Left ventricle myocardium inferior (tissue), 1 donor: ENCODE data around the gene OSTM1. TPM values are rescaled to one million over a fixed set of nuclear protein-coding genes. Genes with fewer than 3 reads are reported as not detected.

ENCODE experiments used
- DNase-seq: peaks from one replicate; pipeline ENCODE4 v3.0.0-alpha.2; 2020
- H3K27ac ChIP-seq: fragments of 200-600 bp; replicated peaks from 2 replicates; pipeline ENCODE4 v1.8.0; 2021
- H3K27me3 ChIP-seq: fragments of 200-600 bp; 2 replicates; pipeline ENCODE4 v1.8.0; 2021; ENCODE audit warnings: low read depth
- H3K36me3 ChIP-seq: fragments of 200-600 bp; 2 replicates; pipeline ENCODE4 v1.8.0; 2021
- H3K4me1 ChIP-seq: fragments of 200-600 bp; 2 replicates; pipeline ENCODE4 v1.8.0; 2021
- H3K4me3 ChIP-seq: fragments of 200-600 bp; 2 replicates; pipeline ENCODE4 v1.8.0; 2021; ENCODE audit warnings: mild to moderate bottlenecking, moderate library complexity
- H3K9me3 ChIP-seq: fragments of 200-600 bp; replicated peaks from 2 replicates; pipeline ENCODE4 v1.8.0; 2021
- intact Hi-C: fragments of 100-400 bp; cut with micrococcal nuclease; formaldehyde crosslinking; loops from one replicate; pipeline ENCODE4 v1.11.0; 2022
- total RNA-seq: library from RNA; stranded (reverse); fragmentation: NEBNext Ultra II Directional; extraction: Animal tissue kit (Norgen Biotek cat#: 25700); gene quantifications from one replicate; pipeline ENCODE4 v1.2.1, GENCODE V29; 2021
- TF ChIP-seq, protein P1 (sequence below): fragments of 200-600 bp; IDR thresholded peaks from 2 replicates; pipeline ENCODE4 v1.8.0; 2021; ENCODE audit warnings: antibody characterized with exemption, mild to moderate bottlenecking, borderline replicate concordance
- donor health status: DM: no; HTN: yes; CAD: no; lungs with severe emphysema.

OSTM1 gene
- total RNA-seq, 1 donor from 2014 or later, result 40.7 TPM

DNA sequence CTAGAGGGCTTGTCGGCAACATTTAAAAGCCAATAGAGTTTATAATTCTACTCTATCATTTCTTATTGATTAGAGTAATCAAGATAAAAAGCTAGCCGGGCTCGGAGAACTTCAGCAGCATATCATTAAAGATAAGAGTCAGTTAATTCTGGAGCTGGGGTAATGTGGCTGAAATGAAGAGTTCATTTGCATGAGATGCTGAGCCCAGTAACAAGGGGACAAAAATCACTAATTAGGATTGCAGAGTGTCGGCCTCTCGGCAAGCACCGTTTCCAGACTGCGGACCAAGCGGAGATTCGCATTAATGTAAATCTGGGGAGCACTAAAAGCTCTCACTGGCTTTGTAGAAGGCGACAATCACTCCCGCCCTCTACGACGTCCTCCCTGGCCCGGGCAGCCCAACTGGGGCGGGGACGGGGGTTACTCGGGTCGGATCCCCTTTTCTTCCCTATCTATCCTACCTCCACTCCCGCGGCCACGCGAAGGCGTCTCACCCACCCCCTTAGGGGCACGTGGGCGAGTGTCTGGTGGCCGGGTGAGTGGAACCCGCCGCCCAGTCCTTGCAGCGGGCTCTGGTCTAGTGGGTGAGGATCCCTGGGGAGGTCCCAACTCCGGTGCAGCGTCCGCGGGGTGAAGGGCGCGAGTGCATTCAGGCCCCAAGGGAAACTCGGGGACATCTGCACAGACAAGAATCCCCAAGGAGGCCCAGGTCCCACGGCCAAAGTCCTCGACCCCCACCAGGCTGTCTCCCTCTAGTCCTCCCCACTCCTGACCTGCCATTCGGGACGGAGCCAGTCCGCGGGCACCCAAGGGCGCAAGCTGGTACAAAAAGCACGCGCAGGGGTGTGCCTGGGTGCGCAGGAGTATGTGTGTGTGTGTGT is 42.2 kb upstream of the OSTM1 start:
- H3K4me3 ChIP-seq, result peak overlapping the region; percentile 76
- TF ChIP-seq, protein P1, sequence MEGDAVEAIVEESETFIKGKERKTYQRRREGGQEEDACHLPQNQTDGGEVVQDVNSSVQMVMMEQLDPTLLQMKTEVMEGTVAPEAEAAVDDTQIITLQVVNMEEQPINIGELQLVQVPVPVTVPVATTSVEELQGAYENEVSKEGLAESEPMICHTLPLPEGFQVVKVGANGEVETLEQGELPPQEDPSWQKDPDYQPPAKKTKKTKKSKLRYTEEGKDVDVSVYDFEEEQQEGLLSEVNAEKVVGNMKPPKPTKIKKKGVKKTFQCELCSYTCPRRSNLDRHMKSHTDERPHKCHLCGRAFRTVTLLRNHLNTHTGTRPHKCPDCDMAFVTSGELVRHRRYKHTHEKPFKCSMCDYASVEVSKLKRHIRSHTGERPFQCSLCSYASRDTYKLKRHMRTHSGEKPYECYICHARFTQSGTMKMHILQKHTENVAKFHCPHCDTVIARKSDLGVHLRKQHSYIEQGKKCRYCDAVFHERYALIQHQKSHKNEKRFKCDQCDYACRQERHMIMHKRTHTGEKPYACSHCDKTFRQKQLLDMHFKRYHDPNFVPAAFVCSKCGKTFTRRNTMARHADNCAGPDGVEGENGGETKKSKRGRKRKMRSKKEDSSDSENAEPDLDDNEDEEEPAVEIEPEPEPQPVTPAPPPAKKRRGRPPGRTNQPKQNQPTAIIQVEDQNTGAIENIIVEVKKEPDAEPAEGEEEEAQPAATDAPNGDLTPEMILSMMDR, result no peak

DNA sequence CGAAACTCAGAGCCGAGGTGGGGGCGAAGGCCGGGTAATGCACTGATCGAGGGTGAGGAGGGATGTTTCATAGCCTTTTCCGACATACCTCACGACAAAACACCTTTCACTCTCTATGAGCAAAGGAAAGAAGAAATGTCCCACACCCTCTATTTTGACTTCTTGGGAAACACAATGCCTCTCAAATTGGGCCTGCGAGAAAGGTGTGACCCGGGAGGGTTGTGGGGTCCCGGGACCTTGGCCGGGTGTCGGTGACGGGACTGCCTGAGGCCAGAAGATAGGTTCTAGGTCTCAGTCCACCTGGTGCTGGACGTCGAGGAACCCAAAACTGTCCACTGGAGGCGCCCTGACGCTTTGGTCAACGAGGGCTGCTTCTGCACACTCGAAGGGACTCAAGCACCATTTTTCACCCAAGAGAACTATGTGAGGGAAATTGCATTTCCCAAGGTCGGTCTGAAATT is 41.1 kb upstream of the OSTM1 start:
- intact Hi-C loops, result loop anchor here (10.0 kb wide), 2 partner anchors 379 to 409 kb away; no protein-coding TSS in a partner anchor
- H3K36me3 ChIP-seq, result no peaks in the 10 kb centered on the region
- DNase-seq, result peak; percentile 25
- H3K27me3 ChIP-seq, result peaks cover 100% of the 10 kb centered on the region
- H3K9me3 ChIP-seq, result no peaks in the 10 kb centered on the region
- H3K27ac ChIP-seq, result no peak overlapping the region
- TF ChIP-seq, protein P1, result peak; percentile 30
- peaks cover 59% of the 10 kb centered on the region for H3K4me1 ChIP-seq
- H3K4me3 ChIP-seq, result peak overlapping the region; percentile 62

More for the DNA sequence above, 42.2 kb upstream of the OSTM1 start:
- Histone ChIP-seq H3K36me3 (no peaks in the 10 kb centered on the region), H3K9me3 (no peaks in the 10 kb centered on the region), H3K27ac (no peak overlapping the region), H3K4me1 (peaks cover 59% of the 10 kb centered on the region), H3K27me3 (peaks cover 100% of the 10 kb centered on the region)
- intact Hi-C loops, result loop anchor here (10.0 kb wide), 2 partner anchors 378 to 408 kb away; no protein-coding TSS in a partner anchor
- DNase-seq, result no peak

DNA sequence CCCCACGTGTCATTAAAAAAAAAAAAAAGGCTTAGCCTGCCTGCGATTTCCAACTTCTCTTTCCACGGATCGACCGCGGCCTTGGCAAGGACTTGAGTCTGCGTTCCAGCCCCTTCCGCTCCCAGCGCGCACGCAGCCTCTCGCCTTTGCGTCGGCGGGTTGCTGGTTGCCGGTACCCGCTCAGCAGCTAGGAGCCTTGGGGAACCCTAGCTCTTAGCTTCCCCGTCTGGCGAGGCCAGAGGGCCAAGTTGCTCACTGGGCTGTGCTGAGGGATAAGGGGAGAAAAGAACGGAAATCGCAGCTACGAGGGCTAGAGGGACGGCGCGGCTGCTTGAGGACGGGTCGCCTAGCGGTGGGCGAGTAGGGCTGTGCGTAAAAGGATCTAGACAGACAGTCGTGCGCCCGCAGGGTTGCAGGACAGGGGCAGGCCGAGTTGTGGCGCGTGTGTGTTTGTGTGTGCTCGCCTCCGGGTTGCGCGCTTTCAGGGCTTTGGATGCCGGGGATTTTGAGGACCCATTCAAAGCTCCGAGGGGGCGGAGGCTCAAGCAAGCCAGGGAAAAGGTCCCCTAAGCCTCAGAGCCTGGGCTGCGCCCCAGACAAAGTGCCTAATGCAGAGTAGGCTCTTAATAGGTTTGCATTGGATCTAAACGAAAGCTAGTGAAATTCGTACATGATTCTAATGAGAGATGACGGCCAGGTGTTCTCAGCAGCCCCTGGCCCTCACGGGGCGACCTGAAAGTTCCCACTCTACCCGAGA is 40.5 kb upstream of the OSTM1 start:
- H3K4me1 ChIP-seq, result peaks cover 59% of the 10 kb centered on the region
- DNase-seq, result peak; percentile 64

DNA sequence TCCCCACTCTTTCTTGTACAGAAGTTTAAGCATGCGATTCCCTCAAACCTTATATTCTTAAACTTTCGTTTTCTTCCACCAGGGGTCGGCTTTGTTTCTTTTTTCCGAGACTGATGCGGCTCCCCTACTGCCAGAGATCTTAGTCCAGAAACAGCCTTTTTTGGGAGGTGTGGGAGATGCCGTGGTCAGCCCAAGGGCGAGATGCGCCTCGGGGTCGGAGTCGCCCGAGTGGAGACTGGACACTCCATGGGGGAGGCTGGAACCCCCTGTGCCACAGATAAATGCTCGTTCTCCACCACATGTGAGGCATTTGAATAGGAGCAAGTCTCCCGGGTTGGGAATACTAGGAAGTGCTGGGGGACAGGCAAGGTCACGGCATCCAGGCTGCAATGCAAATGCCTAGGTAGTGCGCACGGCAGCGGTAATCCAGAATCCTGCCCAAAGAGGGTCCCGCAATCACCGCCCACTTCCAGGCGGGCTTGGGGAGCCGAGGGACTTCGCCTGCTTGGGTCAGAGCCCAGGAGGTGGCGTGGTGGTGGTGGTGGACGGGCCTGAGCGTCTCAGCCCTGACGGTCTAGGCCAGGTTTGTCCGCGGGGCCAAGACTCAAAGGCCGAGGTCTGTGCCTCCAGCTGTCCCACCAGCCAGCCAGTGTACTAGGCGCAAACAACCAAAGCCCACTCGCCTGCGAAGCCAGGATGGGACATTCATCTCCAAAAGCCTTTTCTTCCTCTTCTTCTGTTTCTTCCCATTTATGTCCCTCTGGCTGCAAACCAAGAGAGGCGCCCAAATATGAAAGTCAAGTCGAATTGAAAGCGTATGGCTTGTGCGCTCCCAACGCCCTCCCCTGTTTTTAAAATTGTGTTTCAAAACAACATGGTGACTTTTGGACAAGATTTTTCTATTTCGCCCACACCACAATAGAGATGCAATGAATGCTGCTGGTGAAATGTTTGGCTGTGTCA is 39.3 kb upstream of the OSTM1 start:
- Histone ChIP-seq H3K4me1 (peaks cover 49% of the 10 kb centered on the region), H3K36me3 (no peaks in the 10 kb centered on the region), H3K9me3 (no peaks in the 10 kb centered on the region), H3K27ac (no peak overlapping the region), H3K4me3 (peak overlapping the region; percentile 62), H3K27me3 (peaks cover 100% of the 10 kb centered on the region)
- DNase-seq, result peak; percentile 16
- TF ChIP-seq, protein P1, result peak; percentile 53
- intact Hi-C loops, result loop anchor here (10.0 kb wide), 2 partner anchors 381 to 411 kb away; no protein-coding TSS in a partner anchor

More for the DNA sequence above, 40.5 kb upstream of the OSTM1 start:
- H3K27ac ChIP-seq, result no peak overlapping the region
- no peaks in the 10 kb centered on the region for H3K36me3 ChIP-seq
- intact Hi-C loops, result loop anchor here (10.0 kb wide), 2 partner anchors 380 to 410 kb away; no protein-coding TSS in a partner anchor
- no peaks in the 10 kb centered on the region for H3K9me3 ChIP-seq
- peak overlapping the region; percentile 62 for H3K4me3 ChIP-seq
- TF ChIP-seq, protein P1, result no peak
- H3K27me3 ChIP-seq, result peaks cover 100% of the 10 kb centered on the region
